A549 (cell line): Measurements from ENCODE around the gene CTDP1.

Experiments used
- ELK1 ChIP-seq: fragments of 150-350 bp; IDR thresholded peaks from 2 replicates; pipeline ENCODE4 v1.6.1; 2014; ENCODE audit warnings: low read depth, mild to moderate bottlenecking, low read length
- MAX ChIP-seq: IDR thresholded peaks from 2 replicates; pipeline ENCODE4 v1.6.1; 2012
- RFX5 ChIP-seq: fragments of 450-650 bp; IDR thresholded peaks from 2 replicates; pipeline ENCODE4 v1.7.1; 2014; ENCODE audit warnings: antibody characterized with exemption, mild to moderate bottlenecking, moderate library complexity

GRCh38 chr18:79754022-79754761 lies 74.6 kb downstream of the CTDP1 start:
- TF ChIP-seq ELK1, result no peak
- no peak for TF ChIP-seq MAX
- no peak for TF ChIP-seq RFX5
